NCI-H526 (cell line): ENCODE results near the gene IGFLR1.
"Not testable (repeated sequence)": the region's sequence is repeated elsewhere in the genome, so short reads cannot be mapped to it uniquely, and the experiment has no call there.

Experiments used
- DNase-seq, 2 experiments: peaks; one replicate each; lab custom pipeline; 2025; lab: John Stamatoyannopoulos, UW

Gene IGFLR1

GRCh38 chr19:35739275-35740107 is 2.8 kb downstream of the IGFLR1 start:
- DNase-seq: peak in 1 of 2 experiments; percentile 35

- DNase-seq: no peak
Measured at GRCh38 chr19:35738887-35739229, 3.4 kb downstream of the IGFLR1 start.

DNA sequence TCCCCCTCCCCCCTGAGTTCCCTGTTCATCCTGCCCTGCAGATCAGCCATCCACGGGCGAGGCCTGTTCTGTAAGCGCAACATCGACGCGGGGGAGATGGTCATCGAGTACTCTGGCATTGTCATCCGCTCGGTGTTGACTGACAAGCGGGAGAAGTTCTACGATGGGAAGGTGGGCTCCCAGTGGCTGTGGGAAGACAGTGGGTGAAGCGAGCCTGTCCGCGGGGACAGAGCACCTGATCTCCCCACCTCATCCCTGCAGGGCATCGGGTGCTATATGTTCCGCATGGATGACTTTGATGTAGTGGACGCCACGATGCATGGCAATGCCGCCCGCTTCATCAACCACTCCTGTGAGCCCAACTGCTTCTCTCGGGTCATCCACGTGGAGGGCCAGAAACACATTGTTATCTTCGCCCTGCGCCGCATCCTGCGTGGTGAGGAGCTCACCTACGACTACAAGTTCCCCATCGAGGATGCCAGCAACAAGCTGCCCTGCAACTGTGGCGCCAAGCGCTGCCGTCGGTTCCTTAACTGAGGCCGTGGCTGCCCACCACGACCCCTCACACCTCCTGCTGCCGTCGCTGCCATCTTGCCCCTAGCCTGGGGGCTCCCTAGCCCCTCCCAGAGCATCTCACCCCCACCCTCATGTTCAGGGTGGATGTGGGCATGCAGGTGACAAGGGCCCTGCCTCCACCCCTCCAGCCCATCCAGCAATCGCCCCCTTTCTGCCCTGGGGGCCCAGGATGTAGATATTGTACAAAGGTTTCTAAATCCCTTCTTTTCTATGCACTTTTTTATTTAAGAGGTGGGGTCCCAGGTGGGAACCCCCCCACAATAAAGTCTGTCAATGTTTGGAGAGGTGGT is 4.0 kb downstream of the IGFLR1 start:
- no peak for DNase-seq

DNA sequence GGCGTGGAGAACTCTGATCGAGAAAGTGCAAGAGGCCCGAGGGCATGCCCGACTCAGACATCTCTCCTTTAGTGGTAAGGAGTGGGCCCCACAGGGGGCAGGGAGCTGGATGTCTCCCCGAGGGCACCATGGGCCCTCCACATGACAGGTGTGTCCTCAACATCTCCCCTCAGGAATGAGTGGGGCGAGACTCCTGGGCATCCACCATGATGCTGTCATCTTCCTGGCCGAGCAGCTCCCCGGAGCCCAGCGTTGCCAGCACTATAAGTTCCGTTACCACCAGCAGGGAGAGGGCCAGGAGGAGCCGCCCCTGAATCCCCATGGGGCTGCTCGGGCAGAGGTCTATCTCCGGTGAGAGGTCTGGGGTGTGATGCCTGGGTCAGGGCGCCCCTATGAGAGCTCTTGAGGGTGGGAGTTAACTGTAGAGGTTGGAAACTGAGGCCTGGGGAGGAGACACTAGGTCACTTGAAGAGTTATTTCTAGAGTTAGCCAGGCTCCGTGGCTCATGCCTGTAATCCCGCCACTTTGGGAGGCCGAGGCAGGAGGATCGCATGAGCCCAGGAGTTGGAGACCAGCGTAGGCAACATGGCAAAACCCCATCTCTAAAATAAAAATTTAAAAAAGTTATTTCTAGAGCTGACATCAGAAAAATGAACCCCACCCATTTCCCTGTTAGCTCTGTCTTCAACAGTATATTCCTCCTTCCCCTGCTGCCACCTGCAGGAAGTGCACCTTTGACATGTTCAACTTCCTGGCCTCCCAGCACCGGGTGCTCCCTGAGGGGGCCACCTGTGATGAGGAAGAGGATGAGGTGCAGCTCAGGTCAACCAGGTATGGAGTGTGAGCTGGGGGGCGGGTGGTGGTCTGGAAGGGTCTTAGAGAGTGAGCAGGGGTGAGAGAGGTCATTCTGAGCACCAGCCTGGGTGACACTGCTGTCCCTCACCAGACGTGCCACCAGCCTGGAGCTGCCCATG is 5.1 kb downstream of the IGFLR1 start:
- peak in 1 of 2 experiments; percentile 26 for DNase-seq

- DNase-seq: no peak
Measured at GRCh38 chr19:35734889-35735288, 7.4 kb downstream of the IGFLR1 start.

DNA sequence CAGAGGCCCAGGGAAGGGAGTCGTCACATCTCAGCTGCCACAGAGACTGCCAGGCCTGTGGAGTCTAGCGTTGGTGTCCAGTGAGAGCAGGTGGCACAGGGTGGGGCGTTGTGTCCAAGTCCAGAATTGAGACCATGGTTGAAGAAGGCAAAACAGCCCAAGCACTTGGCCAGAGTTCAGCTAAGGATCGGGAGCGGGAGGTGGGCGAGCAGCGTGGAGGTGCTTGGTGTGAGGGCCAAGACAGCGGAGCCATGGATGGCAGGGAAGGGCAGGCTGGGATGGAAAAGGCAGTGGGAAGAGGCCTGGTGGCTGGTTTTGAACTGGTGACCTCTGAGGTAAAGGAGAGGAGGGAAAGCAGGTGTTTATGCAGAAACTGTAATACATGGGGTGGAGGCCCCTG is 8.0 kb downstream of the IGFLR1 start:
- DNase-seq: no peak

GRCh38 chr19:35733180-35734125 is 8.8 kb downstream of the IGFLR1 start:
- DNase-seq: no peak

DNA sequence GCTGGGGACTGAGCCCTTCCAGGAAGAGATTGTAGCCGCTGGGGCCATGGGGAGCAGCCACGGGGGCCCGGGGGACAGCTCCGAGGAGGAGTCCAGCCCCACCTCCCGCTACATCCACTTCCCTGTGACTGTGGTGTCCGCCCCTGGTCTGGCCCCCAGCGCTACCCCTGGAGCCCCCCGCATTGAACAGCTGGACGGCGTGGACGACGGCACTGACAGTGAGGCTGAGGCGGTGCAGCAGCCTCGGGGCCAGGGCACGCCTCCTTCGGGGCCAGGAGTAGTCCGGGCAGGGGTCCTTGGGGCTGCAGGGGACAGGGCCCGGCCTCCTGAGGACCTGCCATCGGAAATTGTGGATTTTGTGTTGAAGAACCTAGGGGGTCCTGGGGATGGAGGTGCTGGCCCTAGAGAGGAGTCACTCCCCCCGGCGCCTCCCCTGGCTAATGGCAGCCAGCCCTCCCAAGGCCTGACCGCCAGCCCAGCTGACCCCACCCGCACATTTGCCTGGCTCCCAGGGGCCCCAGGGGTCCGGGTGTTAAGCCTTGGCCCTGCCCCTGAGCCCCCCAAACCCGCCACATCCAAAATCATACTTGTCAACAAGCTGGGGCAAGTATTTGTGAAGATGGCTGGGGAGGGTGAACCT is 9.6 kb downstream of the IGFLR1 start:
- DNase-seq: no peak

DNA sequence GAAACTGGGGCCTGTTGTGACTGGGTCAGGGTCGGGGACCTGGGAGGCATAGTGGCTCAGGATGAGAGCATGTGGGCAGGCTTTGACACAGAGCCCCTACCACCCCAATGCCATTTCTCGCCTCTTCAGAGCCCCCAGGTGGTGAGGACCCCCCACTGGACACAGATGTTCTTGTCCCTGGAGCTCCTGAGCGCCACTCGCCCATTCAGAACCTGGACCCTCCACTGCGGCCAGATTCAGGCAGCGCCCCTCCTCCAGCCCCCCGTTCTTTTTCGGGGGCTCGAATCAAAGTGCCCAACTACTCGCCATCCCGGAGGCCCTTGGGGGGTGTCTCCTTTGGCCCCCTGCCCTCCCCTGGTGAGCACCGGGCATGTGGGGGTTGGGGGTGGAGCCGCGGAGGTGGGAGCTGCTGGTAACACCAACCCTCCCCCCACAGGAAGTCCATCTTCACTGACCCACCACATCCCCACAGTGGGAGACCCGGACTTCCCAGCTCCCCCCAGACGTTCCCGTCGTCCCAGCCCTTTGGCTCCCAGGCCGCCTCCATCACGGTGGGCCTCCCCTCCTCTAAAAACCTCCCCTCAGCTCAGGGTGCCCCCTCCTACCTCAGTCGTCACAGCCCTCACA is 10.4 kb downstream of the IGFLR1 start:
- DNase-seq: no peak

DNA sequence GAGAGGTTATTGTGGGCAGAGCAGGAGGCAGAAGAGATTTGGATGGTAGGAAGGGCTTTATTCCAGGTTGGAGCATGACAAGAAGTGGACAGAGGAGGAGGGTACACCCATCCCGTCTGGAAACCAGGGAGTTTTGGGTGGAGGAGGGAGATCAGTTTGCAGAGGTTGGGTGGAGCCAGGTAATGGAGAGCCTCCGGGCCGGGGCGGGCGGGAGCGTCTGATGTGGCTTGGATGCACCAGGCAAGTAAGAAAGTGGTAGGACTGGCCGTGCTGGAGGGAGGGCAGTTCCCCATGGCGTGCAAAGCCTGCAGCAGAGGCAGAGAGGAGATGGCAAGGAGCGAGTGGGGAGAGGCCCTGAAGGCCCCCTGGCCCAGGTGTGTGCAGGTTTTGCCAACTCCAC is 10.9 kb downstream of the IGFLR1 start:
- DNase-seq: no peak

DNA sequence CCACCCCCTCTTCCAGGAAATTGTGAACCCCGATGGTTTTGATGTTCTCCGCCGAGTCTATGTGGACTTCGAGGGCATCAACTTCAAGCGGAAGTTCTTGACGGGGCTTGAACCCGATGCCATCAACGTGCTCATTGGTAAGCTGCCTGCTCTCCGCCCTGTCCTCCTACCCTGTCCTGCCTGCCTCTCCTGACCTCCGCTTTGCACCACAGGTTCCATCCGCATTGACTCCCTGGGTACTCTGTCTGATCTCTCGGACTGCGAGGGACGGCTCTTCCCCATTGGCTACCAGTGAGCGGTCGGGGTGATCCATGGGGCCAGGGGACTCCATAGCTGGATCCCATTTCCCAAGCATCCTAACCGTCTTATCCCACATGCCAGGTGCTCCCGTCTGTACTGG is 11.9 kb downstream of the IGFLR1 start:
- no peak for DNase-seq

- DNase-seq: no peak
Measured at GRCh38 chr19:35729763-35730162, 12.5 kb downstream of the IGFLR1 start.

DNA sequence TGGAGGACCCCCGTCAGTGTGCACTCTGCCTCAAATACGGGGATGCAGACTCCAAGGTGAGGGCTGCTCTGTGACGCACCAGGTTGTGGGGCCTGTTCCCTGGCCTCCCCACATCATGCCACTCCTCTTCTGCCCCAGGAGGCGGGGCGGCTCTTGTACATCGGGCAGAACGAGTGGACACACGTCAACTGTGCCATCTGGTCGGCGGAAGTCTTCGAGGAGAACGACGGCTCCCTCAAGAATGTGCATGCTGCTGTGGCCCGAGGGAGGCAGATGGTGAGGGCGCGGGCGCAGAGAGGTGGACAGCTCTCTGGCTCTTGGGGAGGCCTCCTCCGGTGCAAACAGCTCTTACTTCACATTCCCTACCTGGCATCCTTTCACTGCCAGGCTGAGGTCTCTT is 13.2 kb downstream of the IGFLR1 start:
- DNase-seq: no peak

DNA sequence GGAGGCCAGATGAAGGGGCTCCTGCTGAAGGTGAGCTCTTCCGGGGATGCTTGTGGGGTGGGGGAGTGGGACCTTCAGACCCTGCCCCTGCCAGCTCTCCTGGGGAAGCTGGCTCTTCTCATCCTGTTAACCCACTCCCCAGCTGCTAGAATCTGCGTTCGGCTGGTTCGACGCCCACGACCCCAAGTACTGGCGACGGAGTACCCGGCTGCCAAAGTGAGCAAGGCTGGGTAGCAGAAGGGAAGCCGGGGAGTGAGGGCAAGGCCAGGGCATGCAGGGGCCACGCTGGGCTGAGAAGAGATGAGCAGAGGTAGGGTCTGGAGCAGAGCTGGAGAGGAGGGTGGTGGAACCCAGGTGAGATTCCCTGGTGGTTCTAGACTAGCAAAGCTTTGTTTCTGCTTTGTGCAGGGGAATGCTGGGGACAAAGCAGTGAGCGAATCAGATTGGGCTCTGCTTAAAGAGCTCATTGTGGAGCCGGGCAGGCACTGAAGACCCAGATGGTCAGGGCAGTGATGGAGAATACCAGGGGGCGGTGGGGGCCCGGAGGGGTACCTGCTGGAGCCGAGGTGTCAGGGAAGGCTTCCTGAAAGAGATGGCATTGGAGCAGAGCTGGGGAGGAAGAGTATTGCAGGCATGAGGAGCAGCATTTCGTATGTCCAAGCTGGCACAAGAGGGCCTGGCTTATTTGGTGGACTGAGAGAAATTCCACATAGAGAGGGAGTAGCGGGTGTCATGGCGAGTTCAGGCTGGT is 14.1 kb downstream of the IGFLR1 start:
- DNase-seq: no peak

GRCh38 chr19:35727053-35727955 is 14.9 kb downstream of the IGFLR1 start:
- no peak for DNase-seq

- DNase-seq: no peak
Measured at GRCh38 chr19:35725216-35725861, 16.9 kb downstream of the IGFLR1 start.

DNA sequence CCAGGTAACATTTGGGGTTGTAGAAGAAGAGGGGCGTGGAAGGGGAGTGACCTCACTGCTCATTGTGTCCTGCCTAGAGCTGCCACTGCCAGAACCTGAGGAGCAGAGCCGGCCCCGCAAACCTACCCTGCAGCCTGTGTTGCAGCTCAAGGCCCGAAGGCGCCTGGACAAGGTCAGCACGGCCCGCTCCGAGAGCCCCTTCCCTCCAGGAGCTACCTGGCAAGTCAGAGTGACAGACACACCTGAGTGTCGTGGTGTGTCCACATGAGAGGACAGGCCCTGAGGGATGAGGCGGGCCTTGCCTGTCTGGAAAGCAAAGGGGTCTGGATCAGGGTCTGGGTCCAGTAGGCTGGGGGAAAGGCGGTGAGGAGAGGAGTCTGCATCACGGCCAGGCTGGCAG is 17.7 kb downstream of the IGFLR1 start:
- DNase-seq: no peak

- DNase-seq: not testable (repeated sequence)
Measured at GRCh38 chr19:35724132-35724531, 18.1 kb downstream of the IGFLR1 start.
